ENCODE results near the gene NPAS2.

The NPAS2 gene

DNA sequence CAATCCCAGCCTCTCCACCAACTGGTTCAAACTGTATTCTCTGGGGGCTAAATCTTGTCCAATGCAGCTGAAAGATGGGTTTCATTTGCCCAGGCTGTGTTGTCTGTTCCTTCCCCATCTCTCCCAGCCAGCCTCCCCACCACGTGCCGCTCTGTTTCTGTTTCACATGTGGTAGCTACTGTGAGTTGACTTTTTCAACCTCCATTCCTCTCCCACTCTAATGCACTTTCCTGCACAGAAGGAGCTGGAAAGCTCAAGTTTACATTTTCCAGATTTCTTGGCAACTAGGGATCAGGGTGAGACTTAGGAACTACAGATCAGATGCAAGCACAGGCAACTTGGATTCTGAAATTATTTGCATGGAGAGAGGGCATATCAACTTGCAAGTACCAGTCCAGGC is 19.0 kb upstream of the NPAS2 start:
- ATAC-seq (ENCODE audit: low read depth) (peak; percentile 22; the same call in 2 of the 3 replicates), DNase-seq (ENCODE audit: low spot score) (no peak)
- no peak overlapping the region for H3K4me3 ChIP-seq (ENCODE audit: severe bottlenecking)
- no peaks in the 10 kb centered on the region for H3K36me3 ChIP-seq (ENCODE audit: low read depth)
- H3K27ac ChIP-seq (ENCODE audit: poor library complexity, severe bottlenecking), result peak overlapping the region; percentile 60
- no peak for TF ChIP-seq CTCF (IDR thresholded peaks at IDR 0.05; ENCODE audit: poor library complexity, severe bottlenecking)
- no peaks in the 10 kb centered on the region for H3K27me3 ChIP-seq (ENCODE audit: insufficient read depth, poor library complexity, severe bottlenecking)
- peaks cover 27% of the 10 kb centered on the region for H3K4me1 ChIP-seq (ENCODE audit: insufficient read depth, poor library complexity, severe bottlenecking)
- H3K9me3 ChIP-seq (ENCODE audit: severe bottlenecking), result no peaks in the 10 kb centered on the region

- no peaks in the 10 kb centered on the region for H3K27me3 ChIP-seq (ENCODE audit: insufficient read depth, poor library complexity, severe bottlenecking)
- H3K9me3 ChIP-seq (ENCODE audit: severe bottlenecking), result no peaks in the 10 kb centered on the region
- peaks cover 26% of the 10 kb centered on the region for H3K4me1 ChIP-seq (ENCODE audit: insufficient read depth, poor library complexity, severe bottlenecking)
- no peaks in the 10 kb centered on the region for H3K36me3 ChIP-seq (ENCODE audit: low read depth)
- DNase-seq (ENCODE audit: low spot score), result no peak
- H3K4me3 ChIP-seq (ENCODE audit: severe bottlenecking), result no peak overlapping the region
- H3K27ac ChIP-seq (ENCODE audit: poor library complexity, severe bottlenecking), result peak overlapping the region; percentile 60
- TF ChIP-seq CTCF (IDR thresholded peaks at IDR 0.05; ENCODE audit: poor library complexity, severe bottlenecking), result no peak
- peak; percentile 82 for ATAC-seq (ENCODE audit: low read depth)
These were observed 18.5 kb upstream of the NPAS2 start for GRCh38 chr2:100801402-100801801.

DNA sequence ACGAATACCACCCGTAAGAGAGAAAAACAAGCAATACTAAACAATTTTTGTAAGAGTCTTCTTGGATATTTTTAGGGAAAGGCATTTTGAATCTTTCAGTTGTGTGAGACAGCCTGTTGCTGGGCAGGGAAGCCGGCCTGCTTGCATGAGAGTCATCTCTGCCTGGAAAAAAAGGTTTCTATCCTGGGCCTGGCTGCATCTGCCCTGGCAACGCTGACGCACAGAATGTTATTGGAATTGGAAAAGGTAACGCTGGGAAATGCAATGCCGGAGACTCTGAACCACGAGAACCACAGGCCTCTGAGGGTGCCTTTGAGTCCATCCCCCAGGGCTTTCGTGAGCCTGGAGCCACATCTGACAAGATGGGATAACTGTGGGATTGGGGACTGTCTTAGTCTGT is 17.9 kb upstream of the NPAS2 start:
- Histone ChIP-seq H3K27ac (ENCODE audit: poor library complexity, severe bottlenecking) (peak overlapping the region; percentile 60), H3K4me3 (ENCODE audit: severe bottlenecking) (no peak overlapping the region), H3K9me3 (ENCODE audit: severe bottlenecking) (no peaks in the 10 kb centered on the region), H3K36me3 (ENCODE audit: low read depth) (no peaks in the 10 kb centered on the region), H3K4me1 (ENCODE audit: insufficient read depth, poor library complexity, severe bottlenecking) (peaks cover 19% of the 10 kb centered on the region), H3K27me3 (ENCODE audit: insufficient read depth, poor library complexity, severe bottlenecking) (no peaks in the 10 kb centered on the region)
- TF ChIP-seq CTCF (IDR thresholded peaks at IDR 0.05; ENCODE audit: poor library complexity, severe bottlenecking), result no peak
- no peak for ATAC-seq (ENCODE audit: low read depth)
- DNase-seq (ENCODE audit: low spot score), result no peak

DNA sequence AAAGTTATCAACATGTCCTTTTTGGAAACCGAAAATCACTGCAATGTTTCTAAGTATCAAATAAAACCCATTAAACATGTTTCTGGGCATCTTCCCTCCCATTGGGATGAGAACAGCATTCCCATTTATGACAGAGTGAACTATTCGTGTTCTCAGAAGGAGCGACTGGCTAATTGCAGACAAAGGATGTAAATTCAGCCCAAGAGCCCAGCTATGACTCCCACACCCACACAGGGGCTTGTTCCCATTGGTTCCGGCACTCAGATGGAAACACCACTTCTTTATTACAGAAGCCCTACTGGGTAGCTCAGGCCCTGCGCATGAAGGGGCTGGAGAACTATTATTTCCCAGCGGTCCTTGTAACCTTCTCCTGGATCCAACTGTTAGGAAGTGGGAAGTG is 16.6 kb upstream of the NPAS2 start:
- Histone ChIP-seq H3K36me3 (ENCODE audit: low read depth) (no peaks in the 10 kb centered on the region), H3K27me3 (ENCODE audit: insufficient read depth, poor library complexity, severe bottlenecking) (no peaks in the 10 kb centered on the region), H3K4me1 (ENCODE audit: insufficient read depth, poor library complexity, severe bottlenecking) (peaks cover 15% of the 10 kb centered on the region), H3K9me3 (ENCODE audit: severe bottlenecking) (no peaks in the 10 kb centered on the region), H3K4me3 (ENCODE audit: severe bottlenecking) (no peak overlapping the region), H3K27ac (ENCODE audit: poor library complexity, severe bottlenecking) (no peak overlapping the region)
- DNase-seq (ENCODE audit: low spot score) (no peak), ATAC-seq (ENCODE audit: low read depth) (no peak)
- no peak for TF ChIP-seq CTCF (IDR thresholded peaks at IDR 0.05; ENCODE audit: poor library complexity, severe bottlenecking)

GRCh38 chr2:100806550-100806949 is 13.4 kb upstream of the NPAS2 start:
- Histone ChIP-seq H3K4me3 (ENCODE audit: severe bottlenecking) (no peak overlapping the region), H3K27ac (ENCODE audit: poor library complexity, severe bottlenecking) (no peak overlapping the region), H3K36me3 (ENCODE audit: low read depth) (no peaks in the 10 kb centered on the region), H3K27me3 (ENCODE audit: insufficient read depth, poor library complexity, severe bottlenecking) (no peaks in the 10 kb centered on the region), H3K9me3 (ENCODE audit: severe bottlenecking) (no peaks in the 10 kb centered on the region), H3K4me1 (ENCODE audit: insufficient read depth, poor library complexity, severe bottlenecking) (peaks cover 5% of the 10 kb centered on the region)
- TF ChIP-seq CTCF (IDR thresholded peaks at IDR 0.05; ENCODE audit: poor library complexity, severe bottlenecking), result no peak
- DNase-seq (ENCODE audit: low spot score) (no peak), ATAC-seq (ENCODE audit: low read depth) (no peak; the same call in 2 of the 3 replicates)
